ENCODE data around the gene LHFPL5. TPM values are rescaled to one million over a fixed set of nuclear protein-coding genes. Genes with fewer than 3 reads are reported as not detected.

The LHFPL5 gene
- total RNA-seq, 1 experiment from 2014 or later: 0.71 TPM

GRCh38 chr6:35824552-35825192 lies 19.5 kb downstream of the LHFPL5 start:
- TF ChIP-seq JUND (IDR thresholded peaks at IDR 0.05) (no peak), POLR2A (IDR thresholded peaks at IDR 0.05; ENCODE audit: borderline replicate concordance, extremely low read depth, insufficient read depth, insufficient read length) (no peak), FOSL1 (IDR thresholded peaks at IDR 0.05; ENCODE audit: low read depth) (no peak), CBX3 (IDR thresholded peaks at IDR 0.05; ENCODE audit: low read depth) (no peak), SRF (IDR thresholded peaks at IDR 0.05; ENCODE audit: low read depth) (no peak), TCF7L2 (IDR thresholded peaks at IDR 0.05; ENCODE audit: borderline replicate concordance, extremely low read depth, insufficient read depth, insufficient read length) (no peak), ZNF274 (IDR thresholded peaks at IDR 0.05; ENCODE audit: low read depth, low read length) (no peak), ELF1 (IDR thresholded peaks at IDR 0.05; ENCODE audit: borderline replicate concordance, low read depth) (no peak), RAD21 (IDR thresholded peaks at IDR 0.05; ENCODE audit: low read depth) (no peak), ZFX (IDR thresholded peaks at IDR 0.05) (no peak)
- TF ChIP-seq, protein P1, sequence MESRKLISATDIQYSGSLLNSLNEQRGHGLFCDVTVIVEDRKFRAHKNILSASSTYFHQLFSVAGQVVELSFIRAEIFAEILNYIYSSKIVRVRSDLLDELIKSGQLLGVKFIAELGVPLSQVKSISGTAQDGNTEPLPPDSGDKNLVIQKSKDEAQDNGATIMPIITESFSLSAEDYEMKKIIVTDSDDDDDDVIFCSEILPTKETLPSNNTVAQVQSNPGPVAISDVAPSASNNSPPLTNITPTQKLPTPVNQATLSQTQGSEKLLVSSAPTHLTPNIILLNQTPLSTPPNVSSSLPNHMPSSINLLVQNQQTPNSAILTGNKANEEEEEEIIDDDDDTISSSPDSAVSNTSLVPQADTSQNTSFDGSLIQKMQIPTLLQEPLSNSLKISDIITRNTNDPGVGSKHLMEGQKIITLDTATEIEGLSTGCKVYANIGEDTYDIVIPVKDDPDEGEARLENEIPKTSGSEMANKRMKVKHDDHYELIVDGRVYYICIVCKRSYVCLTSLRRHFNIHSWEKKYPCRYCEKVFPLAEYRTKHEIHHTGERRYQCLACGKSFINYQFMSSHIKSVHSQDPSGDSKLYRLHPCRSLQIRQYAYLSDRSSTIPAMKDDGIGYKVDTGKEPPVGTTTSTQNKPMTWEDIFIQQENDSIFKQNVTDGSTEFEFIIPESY (IDR thresholded peaks at IDR 0.05; ENCODE audit: extremely low read depth, insufficient replicate concordance, low read length): no peak
- intact Hi-C loops (cut with micrococcal nuclease): no loop called here
- Histone ChIP-seq H3K4me1 (ENCODE audit: control insufficient read depth in 1 of 2, insufficient read depth in 2 of 2, low read length in 2 of 2) (no peaks in the 10 kb centered on the region), H3K9ac (ENCODE audit: low read length) (no peak overlapping the region), H3K27me3 (ENCODE audit: insufficient read depth, low read length) (no peaks in the 10 kb centered on the region), H2AFZ (ENCODE audit: low read depth, low read length, poor library complexity, severe bottlenecking) (no peak overlapping the region), H4K20me1 (ENCODE audit: insufficient read depth) (no peaks in the 10 kb centered on the region), H3K36me3 (ENCODE audit: control insufficient read depth in 1 of 2, insufficient read depth in 2 of 2, low read length in 2 of 2) (no peaks in the 10 kb centered on the region), H3K4me3 (replicated peaks in 1 of 2; ENCODE audit: low read depth in 1 of 2, low read length in 2 of 2) (no peak overlapping the region), H3K9me3 (ENCODE audit: control insufficient read depth in 1 of 2, insufficient read depth in 1 of 2, low read depth in 1 of 2, low read length in 2 of 2) (no peaks in the 10 kb centered on the region), H3K79me2 (ENCODE audit: insufficient read depth, low read length) (no peaks in the 10 kb centered on the region), H3K27ac (ENCODE audit: low read depth, low read length) (no peak overlapping the region), H3K9me2 (ENCODE audit: insufficient read depth) (no peaks in the 10 kb centered on the region), H3K4me2 (ENCODE audit: low read length) (no peak overlapping the region)
- ATAC-seq: no peak
- ChIA-PET CTCF (no interaction called here), RAD21 (ENCODE audit: low non-redundant PET in 1 of 2, low total read pairs in 2 of 2, uncharacterized antibody in 2 of 2, unreplicated experiment in 2 of 2) (no interaction called here), POLR2A (no interaction called here)
- no TSS peak for BruUV-seq (replicated peaks)
- no peak for DNase-seq (ENCODE audit: low read depth, low spot score)
